ENCODE results near the gene VWF.

DNA sequence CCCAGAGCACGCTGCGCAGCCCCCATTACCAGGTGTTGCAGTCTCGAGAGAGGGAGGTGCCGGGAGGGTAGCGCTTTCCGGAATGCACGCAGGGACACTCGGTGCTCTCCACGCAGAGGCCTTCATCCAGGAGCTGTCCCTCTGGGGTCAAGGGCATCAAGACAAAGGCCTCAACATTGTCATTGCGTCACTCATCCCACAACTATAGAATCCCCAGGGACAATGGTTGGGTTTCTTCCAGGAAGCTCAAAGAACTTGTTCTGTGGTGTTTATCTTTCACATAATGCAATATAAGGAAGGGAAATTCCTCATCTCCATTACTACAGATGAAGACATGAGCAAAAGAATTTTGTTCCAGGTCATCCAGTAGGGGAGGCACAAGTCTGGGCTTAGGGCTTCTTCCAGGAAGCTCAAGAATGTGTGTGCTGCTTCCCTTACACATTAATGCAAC is 52.1 kb downstream of the VWF start:
- TF ChIP-seq, protein P1, sequence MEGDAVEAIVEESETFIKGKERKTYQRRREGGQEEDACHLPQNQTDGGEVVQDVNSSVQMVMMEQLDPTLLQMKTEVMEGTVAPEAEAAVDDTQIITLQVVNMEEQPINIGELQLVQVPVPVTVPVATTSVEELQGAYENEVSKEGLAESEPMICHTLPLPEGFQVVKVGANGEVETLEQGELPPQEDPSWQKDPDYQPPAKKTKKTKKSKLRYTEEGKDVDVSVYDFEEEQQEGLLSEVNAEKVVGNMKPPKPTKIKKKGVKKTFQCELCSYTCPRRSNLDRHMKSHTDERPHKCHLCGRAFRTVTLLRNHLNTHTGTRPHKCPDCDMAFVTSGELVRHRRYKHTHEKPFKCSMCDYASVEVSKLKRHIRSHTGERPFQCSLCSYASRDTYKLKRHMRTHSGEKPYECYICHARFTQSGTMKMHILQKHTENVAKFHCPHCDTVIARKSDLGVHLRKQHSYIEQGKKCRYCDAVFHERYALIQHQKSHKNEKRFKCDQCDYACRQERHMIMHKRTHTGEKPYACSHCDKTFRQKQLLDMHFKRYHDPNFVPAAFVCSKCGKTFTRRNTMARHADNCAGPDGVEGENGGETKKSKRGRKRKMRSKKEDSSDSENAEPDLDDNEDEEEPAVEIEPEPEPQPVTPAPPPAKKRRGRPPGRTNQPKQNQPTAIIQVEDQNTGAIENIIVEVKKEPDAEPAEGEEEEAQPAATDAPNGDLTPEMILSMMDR (conservative IDR thresholded peaks at IDR 0.05 in 1 of 2, IDR thresholded peaks at IDR 0.05 in 1 of 2; ENCODE audit: extremely low read depth in 1 of 2, insufficient read depth in 1 of 2, low read depth in 1 of 2, low read length in 2 of 2) = peak; percentile 39 to 55
- TF ChIP-seq EZH2 (IDR thresholded peaks at IDR 0.05; ENCODE audit: borderline replicate concordance, low read length) = no peak
